ENCODE measurements around the gene GP9.

DNA sequence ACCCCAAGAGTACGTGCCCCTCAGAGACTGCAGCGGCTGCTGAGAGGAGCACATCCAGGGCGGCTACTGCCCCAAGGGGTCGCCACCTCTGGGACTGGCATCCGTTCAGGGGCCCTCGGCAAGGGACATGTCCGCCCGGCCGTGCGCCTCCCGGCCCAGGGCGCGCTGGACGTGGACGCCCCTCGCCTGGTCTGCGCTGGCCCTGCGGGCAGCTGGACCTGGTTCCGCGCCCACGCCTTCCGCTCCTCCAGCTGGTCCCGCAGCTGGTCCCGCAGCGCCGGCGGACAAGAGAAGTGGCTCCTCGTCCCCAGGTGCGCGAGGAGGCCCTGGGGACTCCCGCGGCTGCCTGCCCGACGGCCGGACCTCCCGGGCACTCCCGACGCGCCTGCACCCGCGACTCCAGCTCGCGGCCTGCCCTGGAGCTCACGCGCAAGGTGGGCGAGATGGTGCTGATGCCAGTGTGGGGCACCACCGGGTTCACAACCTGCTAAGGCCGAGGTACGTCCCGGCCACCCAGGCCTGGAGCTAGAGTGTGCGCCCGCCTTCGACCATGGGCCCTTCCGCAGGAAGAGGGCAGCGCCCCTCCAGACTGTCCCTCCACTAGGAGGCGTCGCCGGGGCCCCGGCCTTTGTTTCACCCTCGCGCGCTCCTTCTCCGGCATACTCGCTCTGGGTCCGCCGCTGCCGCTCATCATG, 14.4 kb upstream of the GP9 start:
- TF ChIP-seq, protein P1, sequence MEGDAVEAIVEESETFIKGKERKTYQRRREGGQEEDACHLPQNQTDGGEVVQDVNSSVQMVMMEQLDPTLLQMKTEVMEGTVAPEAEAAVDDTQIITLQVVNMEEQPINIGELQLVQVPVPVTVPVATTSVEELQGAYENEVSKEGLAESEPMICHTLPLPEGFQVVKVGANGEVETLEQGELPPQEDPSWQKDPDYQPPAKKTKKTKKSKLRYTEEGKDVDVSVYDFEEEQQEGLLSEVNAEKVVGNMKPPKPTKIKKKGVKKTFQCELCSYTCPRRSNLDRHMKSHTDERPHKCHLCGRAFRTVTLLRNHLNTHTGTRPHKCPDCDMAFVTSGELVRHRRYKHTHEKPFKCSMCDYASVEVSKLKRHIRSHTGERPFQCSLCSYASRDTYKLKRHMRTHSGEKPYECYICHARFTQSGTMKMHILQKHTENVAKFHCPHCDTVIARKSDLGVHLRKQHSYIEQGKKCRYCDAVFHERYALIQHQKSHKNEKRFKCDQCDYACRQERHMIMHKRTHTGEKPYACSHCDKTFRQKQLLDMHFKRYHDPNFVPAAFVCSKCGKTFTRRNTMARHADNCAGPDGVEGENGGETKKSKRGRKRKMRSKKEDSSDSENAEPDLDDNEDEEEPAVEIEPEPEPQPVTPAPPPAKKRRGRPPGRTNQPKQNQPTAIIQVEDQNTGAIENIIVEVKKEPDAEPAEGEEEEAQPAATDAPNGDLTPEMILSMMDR (IDR thresholded peaks at IDR 0.05) = no peak
- TF ChIP-seq POLR2AphosphoS5 (IDR thresholded peaks at IDR 0.05) = no peak

Measured in suprapubic skin (tissue), 3 donors.